GM19035 (cell line): ENCODE measurements around the gene VGF.
A peak's percentile ranks its signal among the peaks of the same experiment; 100 is the strongest.
"Not testable (repeated sequence)": the region's sequence is repeated elsewhere in the genome, so short reads cannot be mapped to it uniquely, and the experiment has no call there.

Experiments used
- ATAC-seq: cut with Tn5 transposase; IDR thresholded peaks from one replicate; pipeline ENCODE4 v1.9.1; 2021; ENCODE audit not compliant: unreplicated experiment

Gene VGF

GRCh38 chr7:101140339-101140699 is 25.1 kb downstream of the VGF start:
- no peak for ATAC-seq

GRCh38 chr7:101138213-101138870 is 27.0 kb downstream of the VGF start:
- peak; percentile 80 for ATAC-seq

- no peak for ATAC-seq
Observed at GRCh38 chr7:101137651-101138212, 27.6 kb downstream of the VGF start.

GRCh38 chr7:101134399-101134980 is 30.9 kb downstream of the VGF start:
- no peak for ATAC-seq

- ATAC-seq = no peak
Observed at GRCh38 chr7:101133621-101134398, 31.6 kb downstream of the VGF start.

GRCh38 chr7:101132626-101133600 is 32.5 kb downstream of the VGF start:
- ATAC-seq = not testable (repeated sequence)

- ATAC-seq = no peak
Observed at GRCh38 chr7:101129603-101130117, 35.7 kb downstream of the VGF start.

GRCh38 chr7:101128040-101128834 is 37.1 kb downstream of the VGF start:
- no peak for ATAC-seq

GRCh38 chr7:101127460-101128039 is 37.8 kb downstream of the VGF start:
- ATAC-seq = no peak

GRCh38 chr7:101126651-101127459 is 38.5 kb downstream of the VGF start, which contains the start of gene SERPINE1:
SERPINE1 (plus strand) TSS chr7:101127104; CDS start chr7:101128394, 1,290 bp downstream.
- ATAC-seq = peak; percentile 64

GRCh38 chr7:101125989-101126650 is 39.2 kb downstream of the VGF start:
- no peak for ATAC-seq

- no peak for ATAC-seq
Observed at GRCh38 chr7:101124376-101125056, 40.9 kb downstream of the VGF start.

- ATAC-seq = no peak
Observed at GRCh38 chr7:101123703-101124068, 41.7 kb downstream of the VGF start.

- ATAC-seq = no peak
Observed at GRCh38 chr7:101122933-101123702, 42.3 kb downstream of the VGF start.

GRCh38 chr7:101121991-101122932 is 43.1 kb downstream of the VGF start:
- ATAC-seq = no peak

GRCh38 chr7:101121631-101121990 is 43.8 kb downstream of the VGF start:
- not testable (repeated sequence) for ATAC-seq
